Hepatocyte (in vitro differentiated cells): ENCODE measurements around the gene CELSR1. TPM values are rescaled to one million over a fixed set of nuclear protein-coding genes. Genes with fewer than 3 reads are reported as not detected.

Source experiments
- DNase-seq: peaks from one replicate; pipeline ENCODE4 v3.0.0-alpha.2; 2016; ENCODE audit warnings: low spot score
- H2AFZ ChIP-seq: fragments of 200-600 bp; sonication (generic); 2 replicates; pipeline ENCODE4 v1.6.0; 2016; ENCODE audit warnings: antibody characterized with exemption, mild to moderate bottlenecking
- H3K27ac ChIP-seq: fragments of 200-600 bp; sonication (generic); 2 replicates; pipeline ENCODE4 v1.5.1; 2016; ENCODE audit warnings: mild to moderate bottlenecking
- H3K27me3 ChIP-seq: fragments of 200-600 bp; sonication (generic); 2 replicates; pipeline ENCODE4 v1.6.1; 2016
- H3K36me3 ChIP-seq: fragments of 200-600 bp; sonication (generic); replicated peaks from 2 replicates; pipeline ENCODE4 v1.5.1; 2016; ENCODE audit warnings: low read depth; ENCODE audit not compliant: insufficient read depth
- H3K4me1 ChIP-seq: fragments of 200-600 bp; sonication (generic); 2 replicates; pipeline ENCODE4 v1.5.1; 2016; ENCODE audit warnings: mild to moderate bottlenecking, moderate library complexity; ENCODE audit not compliant: insufficient read depth
- H3K4me2 ChIP-seq: fragments of 200-600 bp; sonication (generic); 2 replicates; pipeline ENCODE4 v1.6.0; 2016
- H3K4me3 ChIP-seq: fragments of 200-600 bp; sonication (generic); 2 replicates; pipeline ENCODE4 v1.5.1; 2016; ENCODE audit warnings: mild to moderate bottlenecking
- H3K79me2 ChIP-seq: fragments of 200-600 bp; sonication (generic); 2 replicates; pipeline ENCODE4 v1.6.0; 2017; ENCODE audit warnings: mild to moderate bottlenecking
- H3K9me2 ChIP-seq: fragments of 200-600 bp; sonication (generic); replicated peaks from 2 replicates; pipeline ENCODE4 v1.6.0; 2017; ENCODE audit warnings: mild to moderate bottlenecking; ENCODE audit not compliant: insufficient read depth
- H3K9me3 ChIP-seq: fragments of 200-600 bp; sonication (generic); 2 replicates; pipeline ENCODE4 v1.5.1; 2016; ENCODE audit warnings: low read depth, mild to moderate bottlenecking
- H4K20me1 ChIP-seq: fragments of 200-600 bp; sonication (generic); 2 replicates; pipeline ENCODE4 v1.6.0; 2016; ENCODE audit warnings: mild to moderate bottlenecking; ENCODE audit not compliant: insufficient read depth, poor library complexity, severe bottlenecking
- EZH2 ChIP-seq: fragments of 200-600 bp; sonication (generic); IDR thresholded peaks from 2 replicates; pipeline ENCODE4 v1.6.1; 2016; ENCODE audit warnings: antibody characterized with exemption, mild to moderate bottlenecking, borderline replicate concordance
- EZH2phosphoT487 ChIP-seq: fragments of 200-600 bp; sonication (generic); IDR thresholded peaks from one replicate; pipeline ENCODE4 v1.6.1; 2018; ENCODE audit warnings: antibody characterized with exemption, mild to moderate bottlenecking, low read depth, moderate library complexity; ENCODE audit not compliant: unreplicated experiment, severe bottlenecking
- WGBS: methylation state at CpG from one replicate; pipeline ENCODE4 v1.1.6; 2016; ENCODE audit warnings: low lambda C conversion rate; ENCODE audit errors: missing lambda C conversion rate; 5-methylcytosine and 5-hydroxymethylcytosine counted together
- polyA plus RNA-seq: library from polyadenylated mRNA; unstranded; fragments of >200 nt; fragmentation: Nextera tagmentation; extraction: Ambion mirVana; gene quantifications from 2 replicates; pipeline ENCODE4 v1.2.1, GENCODE V29; 2016
- total RNA-seq: library from RNA; depleted of rRNA; stranded (reverse); fragments of >200 nt; gene quantifications from 2 replicates; pipeline ENCODE4 v1.2.3, GENCODE V29; 2014
- TF ChIP-seq, protein P1 (sequence below): fragments of 200-600 bp; sonication (generic); IDR thresholded peaks from 2 replicates; pipeline ENCODE4 v1.5.1; 2016; ENCODE audit warnings: antibody characterized with exemption, mild to moderate bottlenecking; ENCODE audit not compliant: poor library complexity

Gene CELSR1
- total and polyA plus RNA-seq, 2 experiments from 2014 or later: 3.0 to 8.7 TPM

GRCh38 chr22:46463435-46464227 is 73.8 kb downstream of the CELSR1 start:
- TF ChIP-seq, protein P1, sequence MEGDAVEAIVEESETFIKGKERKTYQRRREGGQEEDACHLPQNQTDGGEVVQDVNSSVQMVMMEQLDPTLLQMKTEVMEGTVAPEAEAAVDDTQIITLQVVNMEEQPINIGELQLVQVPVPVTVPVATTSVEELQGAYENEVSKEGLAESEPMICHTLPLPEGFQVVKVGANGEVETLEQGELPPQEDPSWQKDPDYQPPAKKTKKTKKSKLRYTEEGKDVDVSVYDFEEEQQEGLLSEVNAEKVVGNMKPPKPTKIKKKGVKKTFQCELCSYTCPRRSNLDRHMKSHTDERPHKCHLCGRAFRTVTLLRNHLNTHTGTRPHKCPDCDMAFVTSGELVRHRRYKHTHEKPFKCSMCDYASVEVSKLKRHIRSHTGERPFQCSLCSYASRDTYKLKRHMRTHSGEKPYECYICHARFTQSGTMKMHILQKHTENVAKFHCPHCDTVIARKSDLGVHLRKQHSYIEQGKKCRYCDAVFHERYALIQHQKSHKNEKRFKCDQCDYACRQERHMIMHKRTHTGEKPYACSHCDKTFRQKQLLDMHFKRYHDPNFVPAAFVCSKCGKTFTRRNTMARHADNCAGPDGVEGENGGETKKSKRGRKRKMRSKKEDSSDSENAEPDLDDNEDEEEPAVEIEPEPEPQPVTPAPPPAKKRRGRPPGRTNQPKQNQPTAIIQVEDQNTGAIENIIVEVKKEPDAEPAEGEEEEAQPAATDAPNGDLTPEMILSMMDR: no peak
- no peak for TF ChIP-seq EZH2phosphoT487
- TF ChIP-seq EZH2: no peak
- no peaks in the 10 kb centered on the region for H3K9me3 ChIP-seq
- no peaks in the 10 kb centered on the region for H3K79me2 ChIP-seq
- H3K4me2 ChIP-seq: no peak overlapping the region
- no peak overlapping the region for H2AFZ ChIP-seq
- 97% methylated on average over 67 of the region's 70 CpGs for WGBS
- no peaks in the 10 kb centered on the region for H3K27me3 ChIP-seq
- H3K36me3 ChIP-seq: no peaks in the 10 kb centered on the region
- no peaks in the 10 kb centered on the region for H4K20me1 ChIP-seq
- no peaks in the 10 kb centered on the region for H3K4me1 ChIP-seq
- no peak for DNase-seq
- H3K4me3 ChIP-seq: no peak overlapping the region
- peak overlapping the region; percentile 38 for H3K27ac ChIP-seq
- no peaks in the 10 kb centered on the region for H3K9me2 ChIP-seq

GRCh38 chr22:46462726-46463371 is 74.6 kb downstream of the CELSR1 start:
- Histone ChIP-seq H3K27me3 (no peaks in the 10 kb centered on the region), H2AFZ (no peak overlapping the region), H3K9me3 (no peaks in the 10 kb centered on the region), H3K4me3 (no peak overlapping the region), H3K9me2 (no peaks in the 10 kb centered on the region), H3K27ac (peak overlapping the region; percentile 38), H3K79me2 (no peaks in the 10 kb centered on the region), H3K36me3 (no peaks in the 10 kb centered on the region), H3K4me2 (no peak overlapping the region), H4K20me1 (no peaks in the 10 kb centered on the region), H3K4me1 (no peaks in the 10 kb centered on the region)
- no peak for TF ChIP-seq EZH2
- TF ChIP-seq, protein P1: no peak
- TF ChIP-seq EZH2phosphoT487: no peak
- DNase-seq: peak; percentile 52
- 71% methylated on average over 18 of the region's 18 CpGs for WGBS

- no peaks in the 10 kb centered on the region for H4K20me1 ChIP-seq
- no peak overlapping the region for H3K4me2 ChIP-seq
- H3K79me2 ChIP-seq: no peaks in the 10 kb centered on the region
- 92% methylated on average over 22 of the region's 22 CpGs for WGBS
- H3K9me2 ChIP-seq: no peaks in the 10 kb centered on the region
- no peak for TF ChIP-seq EZH2phosphoT487
- TF ChIP-seq EZH2: no peak
- TF ChIP-seq, protein P1: no peak
- H3K4me3 ChIP-seq: no peak overlapping the region
- H2AFZ ChIP-seq: no peak overlapping the region
- no peaks in the 10 kb centered on the region for H3K27me3 ChIP-seq
- no peak for DNase-seq
- H3K27ac ChIP-seq: peak overlapping the region; percentile 31
- H3K9me3 ChIP-seq: no peaks in the 10 kb centered on the region
- no peaks in the 10 kb centered on the region for H3K4me1 ChIP-seq
- no peaks in the 10 kb centered on the region for H3K36me3 ChIP-seq
These were observed 75.7 kb downstream of the CELSR1 start for GRCh38 chr22:46461566-46462180.
